Ureter (tissue), 1 donor: Measurements from ENCODE around the gene PTPN13. TPM values are rescaled to one million over a fixed set of nuclear protein-coding genes. Genes with fewer than 3 reads are reported as not detected.
A peak's percentile ranks its signal among the peaks of the same experiment; 100 is the strongest.

Experiments used
- DNase-seq: peaks from one replicate; pipeline ENCODE4 v3.0.0-alpha.2; 2020; ENCODE audit warnings: low spot score
- total RNA-seq: library from RNA; stranded (reverse); gene quantifications from one replicate; pipeline ENCODE4 v1.2.4, GENCODE V29; 2023
- donor health status: DM: yes; HTN: yes; CAD: no.

PTPN13 gene, protein sequence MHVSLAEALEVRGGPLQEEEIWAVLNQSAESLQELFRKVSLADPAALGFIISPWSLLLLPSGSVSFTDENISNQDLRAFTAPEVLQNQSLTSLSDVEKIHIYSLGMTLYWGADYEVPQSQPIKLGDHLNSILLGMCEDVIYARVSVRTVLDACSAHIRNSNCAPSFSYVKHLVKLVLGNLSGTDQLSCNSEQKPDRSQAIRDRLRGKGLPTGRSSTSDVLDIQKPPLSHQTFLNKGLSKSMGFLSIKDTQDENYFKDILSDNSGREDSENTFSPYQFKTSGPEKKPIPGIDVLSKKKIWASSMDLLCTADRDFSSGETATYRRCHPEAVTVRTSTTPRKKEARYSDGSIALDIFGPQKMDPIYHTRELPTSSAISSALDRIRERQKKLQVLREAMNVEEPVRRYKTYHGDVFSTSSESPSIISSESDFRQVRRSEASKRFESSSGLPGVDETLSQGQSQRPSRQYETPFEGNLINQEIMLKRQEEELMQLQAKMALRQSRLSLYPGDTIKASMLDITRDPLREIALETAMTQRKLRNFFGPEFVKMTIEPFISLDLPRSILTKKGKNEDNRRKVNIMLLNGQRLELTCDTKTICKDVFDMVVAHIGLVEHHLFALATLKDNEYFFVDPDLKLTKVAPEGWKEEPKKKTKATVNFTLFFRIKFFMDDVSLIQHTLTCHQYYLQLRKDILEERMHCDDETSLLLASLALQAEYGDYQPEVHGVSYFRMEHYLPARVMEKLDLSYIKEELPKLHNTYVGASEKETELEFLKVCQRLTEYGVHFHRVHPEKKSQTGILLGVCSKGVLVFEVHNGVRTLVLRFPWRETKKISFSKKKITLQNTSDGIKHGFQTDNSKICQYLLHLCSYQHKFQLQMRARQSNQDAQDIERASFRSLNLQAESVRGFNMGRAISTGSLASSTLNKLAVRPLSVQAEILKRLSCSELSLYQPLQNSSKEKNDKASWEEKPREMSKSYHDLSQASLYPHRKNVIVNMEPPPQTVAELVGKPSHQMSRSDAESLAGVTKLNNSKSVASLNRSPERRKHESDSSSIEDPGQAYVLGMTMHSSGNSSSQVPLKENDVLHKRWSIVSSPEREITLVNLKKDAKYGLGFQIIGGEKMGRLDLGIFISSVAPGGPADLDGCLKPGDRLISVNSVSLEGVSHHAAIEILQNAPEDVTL (N-terminal part only)
- total RNA-seq: 158 TPM

DNA sequence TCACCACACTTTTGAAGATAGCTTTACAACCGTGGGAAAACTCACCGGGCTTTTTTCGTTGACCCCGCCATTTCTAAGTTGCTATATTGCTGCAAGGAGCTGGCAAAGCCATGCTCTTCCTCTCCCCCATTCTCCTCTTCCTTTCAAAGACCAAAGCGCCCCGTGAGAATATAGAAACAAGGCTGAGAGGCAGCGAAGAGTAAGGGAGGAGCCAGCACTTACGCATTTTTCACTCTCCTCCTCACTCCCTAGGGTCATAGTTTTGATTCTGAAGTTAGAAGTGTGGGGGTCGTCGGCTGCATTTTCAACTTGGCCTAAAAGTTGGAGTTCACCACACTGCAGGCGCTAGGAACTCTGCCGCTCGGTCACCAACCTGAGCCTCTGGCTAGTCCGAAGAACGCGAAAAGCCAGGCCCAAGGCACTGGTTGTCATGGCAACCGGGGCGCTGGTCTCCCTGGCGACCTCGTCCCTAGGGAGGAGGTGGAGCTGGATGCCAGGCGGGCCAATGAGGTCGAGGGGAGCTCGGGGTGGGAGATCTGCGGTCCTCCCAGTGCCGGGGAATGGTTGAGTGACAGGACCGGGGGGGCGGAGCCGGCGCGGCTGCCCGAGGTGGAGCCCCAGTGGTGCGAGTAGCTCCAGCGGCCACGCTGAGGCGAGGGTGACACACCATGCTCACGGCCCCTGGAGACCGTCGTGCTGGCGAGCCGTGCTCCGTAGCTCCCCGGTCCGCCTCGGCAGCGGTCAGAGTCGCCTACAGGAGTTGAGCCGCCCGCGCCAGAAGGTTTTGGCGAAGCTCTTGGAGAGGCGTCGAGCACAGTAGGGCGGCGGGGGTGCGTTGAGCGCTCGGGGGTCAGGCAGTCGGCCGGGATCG lies at the start of gene PTPN13:
Gene PTPN13 (plus strand): TSS at position 628 of the 871 bp plus-strand sequence. CDS start 40,942 bp downstream, outside the sequence.
- DNase-seq: peak; percentile 99

DNA sequence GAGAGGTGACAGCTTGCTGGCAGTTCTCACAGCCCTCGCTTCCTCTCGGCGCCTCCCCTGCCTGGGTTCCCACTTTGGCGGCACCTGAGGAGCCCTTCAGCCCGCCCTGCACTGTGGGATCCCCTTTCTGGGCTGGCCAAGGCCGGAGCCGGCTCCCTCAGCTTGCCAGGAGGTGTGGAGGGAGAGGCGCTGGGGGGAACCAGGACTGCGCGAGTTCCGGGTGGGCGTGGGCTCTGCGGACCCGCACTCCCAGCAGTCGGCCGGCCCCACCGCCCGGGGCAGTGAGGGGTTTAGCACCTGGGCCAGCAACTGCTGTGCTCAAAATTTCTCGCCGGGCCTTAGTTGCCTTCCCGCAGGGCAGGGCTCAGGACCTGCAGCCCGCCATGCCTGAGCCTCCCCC lies 47.0 kb upstream of the PTPN13 start:
- no peak for DNase-seq

DNA sequence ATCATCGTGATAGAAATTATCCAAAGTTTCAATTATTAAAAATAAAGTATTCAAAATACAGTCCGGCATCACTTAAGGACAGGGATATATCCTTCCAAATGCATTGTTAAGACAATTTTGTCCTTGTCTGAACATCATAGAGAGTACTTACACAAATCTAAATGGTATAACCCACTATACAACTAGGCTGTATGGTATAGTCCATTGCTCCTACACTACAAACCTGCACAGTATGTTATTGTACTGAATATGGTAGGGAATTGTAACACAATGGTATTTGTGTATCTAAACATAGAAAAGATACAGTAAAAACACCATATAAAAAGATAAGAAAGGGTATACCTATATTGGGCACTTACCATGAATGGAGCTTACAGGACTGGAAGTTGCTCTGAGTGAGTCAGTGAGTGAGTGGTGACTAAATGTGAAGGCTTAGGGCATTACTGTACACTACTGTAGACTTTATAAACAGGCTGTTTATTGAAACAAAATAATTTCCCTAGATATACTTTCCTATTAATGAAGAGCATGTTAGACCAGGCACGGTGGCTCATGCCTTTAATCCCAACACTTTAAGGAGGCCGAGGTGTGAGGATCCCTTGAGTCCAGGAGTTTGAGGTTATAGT lies 44.8 kb upstream of the PTPN13 start:
- no peak for DNase-seq

DNA sequence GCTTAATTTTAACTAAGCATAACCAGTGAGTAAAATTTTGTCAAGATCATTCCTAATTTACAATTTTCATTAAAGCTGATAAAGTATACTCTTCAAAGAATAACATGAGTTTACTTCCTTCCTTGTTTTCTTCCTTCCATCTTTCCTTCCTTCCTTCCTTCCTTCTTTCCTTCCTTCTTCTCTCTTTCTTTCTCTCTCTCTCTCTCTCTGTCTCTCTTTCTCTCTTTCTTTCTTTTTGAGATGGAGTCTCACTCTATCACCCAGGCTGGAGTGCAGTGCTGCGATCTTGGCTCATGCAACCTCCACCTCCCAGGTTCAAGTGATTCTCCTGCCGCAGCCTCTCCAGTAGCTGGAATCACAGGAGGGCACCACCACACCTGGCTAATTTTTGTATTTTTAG lies 42.7 kb upstream of the PTPN13 start:
- no peak for DNase-seq

DNA sequence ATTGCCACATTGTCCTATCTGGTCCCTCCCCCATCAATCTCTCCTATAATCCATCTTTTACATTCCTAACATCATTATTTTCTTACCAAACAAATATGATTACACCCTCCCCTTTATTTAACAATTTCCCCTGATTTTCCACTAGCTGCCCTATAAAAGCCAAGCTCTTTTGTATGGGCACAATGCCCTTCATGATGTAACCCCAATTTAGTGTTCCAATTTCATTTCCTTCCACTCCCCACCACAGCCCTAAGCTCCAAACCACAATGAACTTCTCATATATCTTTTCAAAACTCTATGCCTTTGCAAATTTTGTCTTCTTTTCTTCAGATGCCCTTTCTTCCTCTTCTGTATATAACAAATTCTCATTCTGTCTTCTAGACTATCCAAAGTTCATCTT lies 39.5 kb upstream of the PTPN13 start:
- DNase-seq: no peak

DNA sequence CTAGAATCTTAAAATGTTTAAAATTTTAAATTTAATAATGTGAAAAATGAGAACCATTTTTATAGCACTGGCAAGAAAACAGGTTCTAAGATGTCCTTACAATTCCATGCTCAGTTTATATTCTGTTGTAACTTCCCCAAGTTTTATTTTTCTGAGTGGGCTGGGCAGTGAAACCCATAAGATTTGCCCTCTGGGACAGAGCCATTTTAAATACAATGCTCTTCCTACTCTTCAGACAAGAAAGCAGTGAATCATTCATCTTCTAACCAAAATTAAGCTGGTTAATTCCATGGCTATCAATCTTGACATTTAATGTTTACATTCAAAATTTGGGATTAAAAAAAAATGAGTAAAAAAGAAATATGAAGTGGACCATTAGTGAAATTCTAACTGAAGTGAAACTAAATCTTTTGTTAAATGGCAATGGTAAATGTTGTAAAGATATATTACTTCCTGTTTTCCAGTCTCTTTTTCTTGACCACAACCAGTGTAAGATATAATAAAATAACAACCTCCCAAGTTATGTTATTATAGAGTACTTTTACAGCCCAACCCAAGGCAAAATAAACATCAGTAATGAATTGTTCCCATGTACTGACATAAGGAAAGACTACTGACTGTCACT lies 37.2 kb upstream of the PTPN13 start:
- DNase-seq: no peak

DNA sequence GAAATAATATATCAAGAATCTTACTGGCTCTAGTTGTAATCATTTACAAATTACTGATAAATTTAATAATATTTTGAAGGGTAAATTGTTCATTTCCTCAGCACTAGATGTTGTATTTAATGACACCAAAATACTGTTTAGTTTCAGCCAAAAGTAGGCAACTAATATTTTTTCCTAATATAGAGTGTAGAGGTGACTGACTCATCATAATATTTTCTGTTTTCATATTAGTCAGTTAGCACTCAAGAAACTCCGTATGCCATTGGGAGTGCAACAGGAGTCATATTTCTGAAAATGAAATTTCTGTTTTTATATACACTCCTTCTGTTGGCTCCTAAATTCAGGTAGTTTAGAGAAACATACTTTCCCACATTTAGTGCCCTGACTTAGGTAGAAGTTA lies 36.6 kb upstream of the PTPN13 start:
- no peak for DNase-seq

DNA sequence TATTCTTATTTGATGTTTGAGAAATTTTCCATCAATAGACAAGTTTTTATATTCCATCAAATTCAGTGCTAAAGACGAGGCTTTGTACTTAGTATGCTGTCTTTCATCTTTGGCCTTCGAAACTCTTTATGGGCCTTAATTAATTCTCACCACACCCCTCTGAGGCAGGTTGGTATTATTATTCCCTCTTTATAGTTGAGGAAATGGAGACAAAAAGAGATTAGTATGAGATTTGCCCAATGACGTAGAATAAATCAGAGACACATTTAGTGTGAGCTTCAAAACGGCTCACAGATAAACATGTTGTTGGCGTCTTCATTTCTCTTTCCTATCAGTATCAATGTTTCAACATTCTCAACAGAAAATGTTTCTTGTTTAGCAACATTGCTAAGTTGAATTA lies 35.9 kb upstream of the PTPN13 start:
- DNase-seq: no peak

DNA sequence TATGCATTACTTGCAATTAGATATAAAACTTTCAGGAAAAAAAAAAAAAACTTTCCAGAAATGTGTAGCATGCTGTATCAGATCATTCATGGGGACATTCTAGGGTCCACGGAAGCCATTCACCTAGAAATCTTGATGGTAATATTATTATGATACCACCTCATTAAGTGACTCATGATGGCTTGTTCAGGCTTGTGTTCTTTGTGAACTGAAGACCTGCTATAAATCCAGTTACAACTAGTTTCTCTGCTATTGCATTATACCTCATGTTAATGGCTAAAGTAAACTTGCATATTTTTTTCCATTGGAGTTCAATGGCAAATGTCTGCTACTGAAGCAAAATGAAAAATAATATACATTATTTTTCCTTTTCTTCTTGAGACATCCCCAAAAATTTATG lies 35.3 kb upstream of the PTPN13 start:
- no peak for DNase-seq

DNA sequence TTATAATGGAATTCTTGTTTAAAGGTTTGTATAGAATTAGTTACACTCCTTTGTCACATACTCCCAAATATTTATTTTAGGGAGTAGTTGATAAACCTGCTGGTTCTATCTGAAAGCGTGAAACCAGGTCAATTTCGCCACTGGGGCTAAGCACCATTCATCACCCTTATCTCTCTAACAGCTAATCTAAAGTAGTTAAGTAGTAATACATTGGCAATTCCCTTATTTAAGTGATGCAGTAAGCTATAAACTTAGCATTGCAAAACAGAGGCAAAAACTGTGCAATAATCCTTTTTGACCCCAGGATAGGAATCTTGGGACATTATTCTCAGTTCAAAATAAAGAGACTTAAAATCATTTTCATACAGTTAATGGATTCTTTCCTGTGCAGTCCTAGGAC lies 33.7 kb upstream of the PTPN13 start:
- no peak for DNase-seq

DNA sequence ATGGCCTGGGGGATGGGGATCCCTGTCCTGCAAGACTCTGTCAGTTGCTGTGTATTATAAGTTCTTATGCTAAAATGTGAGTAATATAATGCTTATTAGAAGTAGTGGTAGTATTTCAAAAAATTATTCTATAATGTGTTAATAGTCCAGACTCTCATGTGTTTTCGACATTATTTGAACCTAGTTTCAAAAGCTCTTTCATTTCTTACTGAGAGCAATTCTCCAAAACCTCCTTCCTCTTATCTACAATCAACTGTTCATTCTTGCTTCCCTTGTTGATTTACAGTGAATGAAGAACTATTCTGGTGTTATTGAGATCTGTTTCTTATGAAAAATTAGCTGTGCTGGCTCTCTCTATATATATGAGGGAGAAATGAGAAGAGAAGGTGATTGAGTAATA lies 32.9 kb upstream of the PTPN13 start:
- DNase-seq: no peak

DNA sequence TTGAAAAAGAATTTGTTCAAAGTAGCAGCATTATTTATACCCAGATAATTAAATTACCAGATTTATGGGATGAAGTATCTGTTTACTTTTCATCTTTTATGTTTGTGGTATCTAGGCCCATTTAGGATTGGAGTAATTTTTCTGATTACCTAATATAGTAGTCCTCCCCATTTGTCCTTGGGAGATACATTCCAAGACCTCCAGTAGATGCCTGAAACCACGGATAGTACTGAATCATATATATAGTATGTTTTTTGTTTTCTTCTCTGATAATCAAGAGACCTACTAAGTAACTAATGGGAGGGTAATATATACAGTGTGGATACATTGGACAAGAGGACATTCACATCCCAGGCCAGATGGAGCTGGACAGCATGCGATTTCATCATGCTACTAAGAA lies 30.7 kb upstream of the PTPN13 start:
- DNase-seq: no peak

DNA sequence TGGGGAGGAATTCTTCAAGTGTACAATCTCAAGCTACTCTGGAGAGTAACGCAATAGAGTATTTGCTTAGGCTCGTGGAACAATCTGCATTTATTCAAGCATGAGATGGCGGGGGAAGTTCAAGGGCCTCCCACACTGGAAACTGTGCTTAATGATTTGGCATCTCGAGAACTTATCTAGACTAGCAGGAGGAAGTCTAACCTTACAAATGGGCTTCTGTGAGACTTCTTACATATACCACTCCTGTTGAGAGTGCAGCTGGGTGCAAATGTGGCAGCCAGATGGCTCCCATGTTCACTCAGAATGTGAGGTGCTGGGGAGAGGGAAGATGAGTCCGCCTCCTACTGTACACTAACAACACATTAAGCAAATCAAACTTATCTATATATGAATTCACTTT lies 29.3 kb upstream of the PTPN13 start:
- DNase-seq: no peak

DNA sequence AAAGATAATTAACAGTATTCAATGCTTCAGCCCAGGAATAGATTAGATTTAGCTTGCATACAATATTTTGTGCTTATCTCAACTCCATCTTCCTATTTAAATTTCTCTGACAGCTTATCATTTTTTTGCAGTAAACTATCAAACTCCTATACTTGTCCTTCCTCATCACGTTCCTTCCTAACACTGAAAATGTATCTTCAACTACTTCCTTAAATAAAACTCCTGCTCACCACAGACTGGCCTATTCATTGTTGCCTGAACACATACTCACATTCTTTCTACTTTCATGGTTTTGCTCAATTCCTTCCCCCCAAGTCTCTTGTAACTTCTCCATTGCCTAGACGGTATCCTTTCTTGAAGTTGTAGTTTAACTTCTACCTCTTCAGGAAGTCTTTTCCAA lies 28.5 kb upstream of the PTPN13 start:
- DNase-seq: no peak

DNA sequence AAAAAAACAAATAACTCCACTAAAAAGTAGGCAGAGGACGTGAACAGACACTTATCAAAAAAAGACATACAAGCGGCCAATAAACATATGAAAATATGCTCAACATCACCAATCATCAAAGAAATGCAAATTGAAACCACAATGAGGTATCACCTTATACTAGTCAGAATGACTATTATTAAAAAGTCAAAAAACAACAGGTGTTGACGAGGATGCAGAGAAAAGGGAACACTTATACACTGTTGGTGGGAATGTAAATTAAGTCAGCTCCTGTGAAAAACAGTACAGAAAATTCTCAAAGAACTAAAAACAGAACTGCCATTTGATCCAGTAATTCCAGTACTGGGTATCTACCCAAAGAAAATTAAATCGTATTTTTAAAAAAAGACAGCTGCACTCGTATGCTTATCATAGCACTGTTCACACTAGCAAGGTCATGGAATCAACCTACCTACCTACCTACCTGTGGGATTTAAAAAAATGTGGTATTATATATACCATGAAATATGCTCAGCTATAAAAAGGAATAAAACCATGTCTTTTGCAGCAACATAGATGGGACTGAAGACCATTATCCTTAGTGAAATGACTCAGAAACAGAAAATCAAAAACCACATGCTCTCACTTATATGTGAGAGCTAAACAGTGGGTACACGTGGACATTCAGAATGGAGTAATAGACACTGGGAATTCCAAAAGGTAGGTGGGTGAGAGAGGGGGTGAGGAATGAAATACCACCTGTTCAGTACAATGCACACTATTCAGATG lies 24.8 kb upstream of the PTPN13 start:
- no peak for DNase-seq

DNA sequence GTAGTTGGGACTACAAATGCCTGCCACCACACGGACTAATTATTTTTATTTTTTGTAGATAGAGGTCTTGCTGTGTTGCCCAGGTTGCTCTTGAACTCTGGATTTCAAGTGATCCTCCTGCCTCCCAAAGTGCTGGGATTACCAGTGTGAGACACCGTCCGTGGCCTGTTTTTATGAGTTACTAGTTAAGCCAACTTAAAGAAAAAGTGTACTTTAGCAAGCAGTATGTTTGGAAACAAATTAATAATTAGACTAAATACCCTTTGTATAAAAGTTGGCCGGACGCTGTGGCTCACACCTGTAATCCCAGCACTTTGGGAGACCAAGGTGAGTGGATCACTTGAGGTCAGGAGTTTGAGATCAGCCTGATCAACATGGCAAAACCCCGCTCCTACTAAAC lies 14.2 kb upstream of the PTPN13 start:
- DNase-seq: no peak

DNA sequence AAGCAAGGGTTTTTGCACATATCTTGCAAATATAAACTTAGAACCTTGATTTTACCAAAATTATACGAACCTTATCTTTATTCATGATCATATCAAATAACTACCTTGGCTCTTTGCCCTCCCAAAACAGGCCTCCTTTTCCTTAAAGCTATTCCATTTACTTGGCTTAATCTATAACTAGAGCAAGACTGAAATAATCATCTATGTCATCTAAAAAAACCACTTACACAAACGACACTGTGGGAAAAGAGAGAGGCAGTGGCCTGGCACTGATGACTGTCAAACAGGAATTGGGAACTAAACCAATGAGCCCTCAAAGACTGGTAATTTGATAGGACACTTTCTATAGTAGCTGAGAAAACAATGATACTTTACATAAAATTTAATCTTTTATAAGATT lies 11.7 kb upstream of the PTPN13 start:
- no peak for DNase-seq

DNA sequence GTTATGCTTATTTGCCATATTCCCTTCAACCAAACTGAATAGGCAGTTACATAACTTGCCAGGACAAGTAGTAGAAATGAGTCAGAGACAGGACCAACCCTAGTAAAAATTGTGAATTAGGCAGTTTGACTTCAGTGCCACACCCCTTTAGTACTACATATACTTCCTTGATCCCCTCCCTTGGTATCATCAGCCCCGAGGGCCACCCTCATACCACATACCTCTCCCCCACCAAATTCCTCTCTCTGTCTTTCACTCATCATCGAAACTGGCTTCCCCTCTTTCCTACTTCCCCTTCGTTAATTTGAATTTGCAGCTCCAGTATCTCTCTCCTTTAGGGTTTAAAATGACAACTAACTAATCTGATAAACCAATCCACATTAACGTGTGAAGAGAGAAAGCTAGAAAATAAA lies 7.9 kb upstream of the PTPN13 start:
- DNase-seq: no peak

DNA sequence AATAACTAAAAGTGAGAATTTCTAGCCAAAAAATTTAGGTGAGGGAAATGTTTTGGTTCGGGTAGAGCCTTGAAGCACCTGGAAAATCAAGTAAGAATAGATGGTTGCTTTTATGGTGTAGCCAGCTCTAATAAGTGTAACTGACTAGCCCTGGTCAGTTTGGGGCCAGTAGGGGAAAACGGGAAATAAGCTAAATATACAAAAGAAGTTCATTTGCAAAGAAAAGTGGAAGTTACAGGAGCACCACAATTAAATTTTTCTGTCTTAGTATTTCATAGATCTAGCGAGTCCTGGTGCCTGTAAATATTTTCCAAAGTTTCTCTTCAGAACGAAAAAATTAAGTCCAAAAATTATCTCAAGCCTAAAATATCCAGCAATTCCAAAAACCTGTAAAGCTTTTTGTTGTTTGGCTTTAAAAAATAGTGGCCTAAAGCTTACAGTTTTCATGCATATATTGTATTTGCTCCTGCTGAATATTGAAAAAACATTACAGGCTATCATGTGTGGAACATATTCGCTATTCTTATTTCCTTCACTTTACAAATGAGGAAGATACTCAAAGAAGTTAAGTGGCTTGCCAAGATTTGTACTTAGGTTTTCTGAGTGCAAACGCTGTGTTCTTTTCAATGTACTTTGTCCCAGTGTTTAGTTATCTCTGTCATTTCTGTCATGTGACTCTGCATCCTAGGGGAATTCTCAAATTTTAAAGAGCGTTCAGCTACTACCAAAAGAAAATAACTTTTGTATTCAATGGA lies 7.3 kb upstream of the PTPN13 start:
- DNase-seq: no peak
